H1 (cell line): ENCODE results near the gene KRTAP3-1. TPM values are rescaled to one million over a fixed set of nuclear protein-coding genes. Genes with fewer than 3 reads are reported as not detected.

Experiments used
- CTCF ChIA-PET: fragments of 300-600 bp; sonication (Branson Sonifier 250); formaldehyde crosslinking; loops from one replicate; lab custom pipeline; 2021; ENCODE audit not compliant: partially characterized antibody; lab: Charles Lee
- POLR2A ChIA-PET: fragments of 300-600 bp; sonication (Branson Sonifier 250); formaldehyde crosslinking; loops from one replicate; lab custom pipeline; 2021; ENCODE audit warnings: inconsistent platforms; ENCODE audit not compliant: partially characterized antibody; lab: Charles Lee
- DNase-seq, 2 experiments: peaks; one replicate each; pipeline versions ENCODE4 v3.0.0 to v3.0.0-alpha.2; 2010 to 2022; ENCODE audit warnings: low spot score in 2 of 2, low read depth in 1 of 2, mixed read lengths in 1 of 2
- FAIRE-seq: peaks from 2 replicates; lab custom pipeline; 2011; peaks lifted over from hg19 to GRCh38; lab: Jason Lieb, UNC
- H2AFZ ChIP-seq: 2 replicates; pipeline ENCODE4 v1.8.1; 2012; ENCODE audit warnings: low read length, inconsistent platforms
- H2AK5ac ChIP-seq: 2 replicates; pipeline ENCODE4 v1.6.1; 2013; ENCODE audit warnings: low read depth, low read length
- H2BK120ac ChIP-seq: replicated peaks from 2 replicates; pipeline ENCODE3; 2013; ENCODE audit warnings: low read depth, low read length, inconsistent platforms
- H2BK12ac ChIP-seq: 2 replicates; pipeline ENCODE4 v1.6.1; 2013; ENCODE audit warnings: low read depth, low read length
- H2BK15ac ChIP-seq: 2 replicates; pipeline ENCODE4 v1.6.1; 2013; ENCODE audit warnings: low read length
- H2BK20ac ChIP-seq: 2 replicates; pipeline ENCODE4 v1.6.1; 2013; ENCODE audit warnings: low read length
- H2BK5ac ChIP-seq: 2 replicates; pipeline ENCODE4 v1.6.1; 2013; ENCODE audit warnings: low read depth, low read length
- H3K14ac ChIP-seq: 2 replicates; pipeline ENCODE4 v1.6.1; 2013; ENCODE audit warnings: inconsistent platforms; ENCODE audit not compliant: insufficient read length
- H3K18ac ChIP-seq: 2 replicates; pipeline ENCODE4 v1.6.1; 2013; ENCODE audit warnings: low read length; ENCODE audit errors: extremely low read depth
- H3K23ac ChIP-seq: 2 replicates; pipeline ENCODE4 v1.6.1; 2013; ENCODE audit warnings: inconsistent platforms; ENCODE audit not compliant: insufficient read length
- H3K23me2 ChIP-seq: 2 replicates; pipeline ENCODE4 v1.6.1; 2013; ENCODE audit warnings: low read depth, low read length
- H3K27ac ChIP-seq: 2 replicates; pipeline ENCODE4 v1.6.1; 2011; ENCODE audit warnings: low read depth, low read length, inconsistent platforms
- H3K27me3 ChIP-seq, 4 experiments: replicated peaks in 1 of 4; 1 replicate in 1 of 4; 2 replicates in 3 of 4; pipeline versions ENCODE4 v1.6.1 to v1.8.1; 2011 to 2013; ENCODE audit warnings: low read length in 3 of 4, mild to moderate bottlenecking in 3 of 4, inconsistent platforms in 2 of 4, mixed read lengths in 2 of 4, moderate library complexity in 1 of 4; ENCODE audit not compliant: control insufficient read depth in 3 of 4, insufficient read depth in 3 of 4; ENCODE audit errors: extremely low read depth in 1 of 4
- H3K36me3 ChIP-seq, 4 experiments: 2 replicates each; pipeline versions ENCODE4 v1.6.1 to v1.8.1; 2011 to 2013; ENCODE audit warnings: mild to moderate bottlenecking in 4 of 4, low read length in 3 of 4, moderate library complexity in 2 of 4, control low read depth in 1 of 4, inconsistent platforms in 1 of 4; ENCODE audit not compliant: insufficient read depth in 4 of 4, control insufficient read depth in 2 of 4
- H3K4ac ChIP-seq: replicated peaks from 2 replicates; pipeline ENCODE3; 2013; ENCODE audit warnings: low read length, low read depth, mixed read lengths, inconsistent platforms; ENCODE audit not compliant: insufficient read length
- H3K4me1 ChIP-seq, 4 experiments: replicated peaks in 1 of 4; 1 replicate in 1 of 4; 2 replicates in 3 of 4; pipeline versions ENCODE4 v1.6.1 to v1.8.1; 2011 to 2013; ENCODE audit warnings: low read length in 3 of 4, inconsistent platforms in 2 of 4, mixed read lengths in 1 of 4; ENCODE audit not compliant: insufficient read depth in 4 of 4, control insufficient read depth in 3 of 4
- H3K4me2 ChIP-seq, 2 experiments: 2 replicates each; pipeline versions ENCODE4 v1.6.1 to v1.8.1; 2011 to 2013; ENCODE audit warnings: low read depth in 2 of 2, low read length in 2 of 2, control low read depth in 1 of 2, inconsistent platforms in 1 of 2, mild to moderate bottlenecking in 1 of 2; ENCODE audit not compliant: insufficient read depth in 1 of 2
- H3K4me3 ChIP-seq, 4 experiments: fragments of 200-600, 300-600 bp in 1 of 4; sonication (generic), shearing (Covaris generic), sonication (Bioruptor Twin) in 1 of 4; 2 replicates each; pipeline versions ENCODE4 v1.5.1 to v1.8.1; 2011 to 2016; ENCODE audit warnings: low read length in 4 of 4, low read depth in 3 of 4, control low read depth in 2 of 4, inconsistent platforms in 2 of 4, mild to moderate bottlenecking in 2 of 4, mixed read lengths in 1 of 4, moderate library complexity in 1 of 4; ENCODE audit not compliant: insufficient read depth in 2 of 4; ENCODE audit errors: extremely low read depth in 1 of 4
- H3K56ac ChIP-seq: replicated peaks from 2 replicates; pipeline ENCODE3; 2013; ENCODE audit warnings: low read depth, mild to moderate bottlenecking, mixed read lengths, low read length, inconsistent platforms; ENCODE audit not compliant: insufficient read length
- H3K79me1 ChIP-seq: 2 replicates; pipeline ENCODE4 v1.6.1; 2013; ENCODE audit warnings: low read depth, low read length, control low read depth
- H3K79me2 ChIP-seq, 2 experiments: 2 replicates each; pipeline versions ENCODE4 v1.6.1 to v1.8.1; 2012 to 2013; ENCODE audit warnings: low read length in 2 of 2, mild to moderate bottlenecking in 2 of 2, inconsistent platforms in 1 of 2; ENCODE audit not compliant: insufficient read depth in 2 of 2, control insufficient read depth in 1 of 2
- H3K9ac ChIP-seq, 4 experiments: replicated peaks in 1 of 4; 1 replicate in 1 of 4; 2 replicates in 3 of 4; pipeline versions ENCODE4 v1.6.1 to v1.8.1; 2011 to 2013; ENCODE audit warnings: low read depth in 3 of 4, low read length in 3 of 4, control low read depth in 2 of 4, mild to moderate bottlenecking in 2 of 4, moderate library complexity in 2 of 4, inconsistent platforms in 1 of 4; ENCODE audit errors: extremely low read depth in 1 of 4
- H3K9me3 ChIP-seq, 2 experiments: 2 replicates each; pipeline versions ENCODE4 v1.6.1 to v1.8.1; 2012 to 2013; ENCODE audit warnings: mild to moderate bottlenecking in 2 of 2, moderate library complexity in 2 of 2, control low read depth in 1 of 2, inconsistent platforms in 1 of 2, low read depth in 1 of 2, low read length in 1 of 2, mixed read lengths in 1 of 2; ENCODE audit not compliant: insufficient read depth in 2 of 2
- H4K20me1 ChIP-seq, 2 experiments: replicated peaks in 1 of 2; 2 replicates each; pipeline versions ENCODE3 to v1.8.1; 2011 to 2013; ENCODE audit warnings: inconsistent platforms in 2 of 2, low read length in 2 of 2, mild to moderate bottlenecking in 1 of 2; ENCODE audit not compliant: insufficient read depth in 2 of 2, control insufficient read depth in 1 of 2
- H4K5ac ChIP-seq: 2 replicates; pipeline ENCODE4 v1.6.1; 2013; ENCODE audit warnings: low read length, low read depth, mixed read lengths, inconsistent platforms; ENCODE audit not compliant: insufficient read length
- H4K8ac ChIP-seq: 2 replicates; pipeline ENCODE4 v1.8.0; 2013; ENCODE audit warnings: mild to moderate bottlenecking, moderate library complexity, low read length, inconsistent platforms; ENCODE audit not compliant: insufficient read depth; ENCODE audit errors: extremely low read depth
- H4K91ac ChIP-seq: replicated peaks from 2 replicates; pipeline ENCODE3; 2013; ENCODE audit warnings: low read length, mixed read lengths, inconsistent platforms; ENCODE audit not compliant: insufficient read length
- BACH1 ChIP-seq: IDR thresholded peaks from 2 replicates; pipeline ENCODE4 v1.6.1; 2012; ENCODE audit warnings: low read length, improper control_type of control experiment
- CBX8 ChIP-seq: fragments of 300-800, 300-1000 bp; sonication (generic); IDR thresholded peaks from 2 replicates; pipeline ENCODE4 v1.7.1; 2016; ENCODE audit warnings: low read depth, low read length, borderline replicate concordance
- CEBPB ChIP-seq: IDR thresholded peaks from 2 replicates; pipeline ENCODE4 v1.6.1; 2012; ENCODE audit warnings: low read depth, low read length
- CREB1 ChIP-seq: IDR thresholded peaks from 2 replicates; pipeline ENCODE4 v1.6.1; 2012; ENCODE audit warnings: inconsistent platforms
- CTBP2 ChIP-seq: IDR thresholded peaks from 2 replicates; pipeline ENCODE4 v1.7.0; 2011; ENCODE audit warnings: borderline replicate concordance, mild to moderate bottlenecking, moderate library complexity, mixed read lengths, low read length; ENCODE audit not compliant: insufficient read depth, insufficient read length
- KDM4A ChIP-seq: IDR thresholded peaks from one replicate; pipeline ENCODE4 v1.7.1; 2012; ENCODE audit warnings: low read depth, mild to moderate bottlenecking, moderate library complexity, low read length, inconsistent platforms; ENCODE audit not compliant: severe bottlenecking
- SP1 ChIP-seq: IDR thresholded peaks from 2 replicates; pipeline ENCODE4 v1.6.1; 2011; ENCODE audit warnings: low read depth, low read length
- WGBS, 2 experiments: shearing (Covaris generic) in 1 of 2; methylation state at CpG; one replicate each; pipeline versions ENCODE4 v1.1.6 to v1.1.7; 2013 to 2015; ENCODE audit warnings: low lambda C conversion rate in 2 of 2, mixed read lengths in 2 of 2, inconsistent platforms in 1 of 2, low coverage in 1 of 2, missing lambda C conversion rate in 1 of 2; ENCODE audit not compliant: insufficient replicate concordance in 2 of 2, insufficient coverage in 1 of 2, insufficient read length in 1 of 2; ENCODE audit errors: extremely low coverage in 1 of 2, missing lambda C conversion rate in 1 of 2; 5-methylcytosine and 5-hydroxymethylcytosine counted together
- long read RNA-seq, 2 experiments: library from RNA in 1 of 2; library from capped mRNA in 1 of 2; stranded (forward); transcript quantifications; one replicate each; pipeline ENCODE4 v2.0.0, GENCODE V29; 2021; ENCODE audit warnings: inconsistent platforms in 1 of 2
- polyA minus RNA-seq, 3 experiments: library from RNA; depleted of rRNA, polyadenylated mRNA; stranded (reverse); fragments of >200 nt; gene quantifications; 1 replicate in 2 of 3; 2 replicates in 1 of 3; pipeline ENCODE4 v1.2.3, GENCODE V29; 2011
- polyA plus RNA-seq, 7 experiments: library from polyadenylated mRNA; depleted of rRNA in 3 of 7; stranded (reverse) in 5 of 7; unstranded in 2 of 7; fragments of >200 nt in 5 of 7; fragments of 200-250 nt in 2 of 7; gene quantifications; 1 replicate in 5 of 7; 2 replicates in 1 of 7; 4 replicates in 1 of 7; pipeline versions ENCODE4 v1.2.1 to v1.2.3, GENCODE V29; 2011 to 2013; ENCODE audit warnings: missing spikeins in 2 of 7, mixed read lengths in 2 of 7
- total RNA-seq: library from RNA; stranded (reverse); fragmentation: NEBNext Ultra II Directional; extraction: Animal tissue kit (Norgen Biotek cat#: 25700); gene quantifications from 2 replicates; pipeline ENCODE4 v1.2.1, GENCODE V29; 2021

Gene KRTAP3-1
- total RNA-seq (not detected in 2 replicates), polyA plus RNA-seq (2011; rRNA removed) (not detected in 2 replicates), polyA minus RNA-seq (2011; rRNA and poly(A)+ RNA removed) (not detected in 2 replicates)
- not detected for polyA plus RNA-seq (2011; cell fraction: cytosol; rRNA removed)
- polyA plus RNA-seq (2011; cell fraction: nucleus; rRNA removed), result not detected
- polyA plus RNA-seq (2012, experiment 1 of 2), result not detected in 4 replicates
- polyA plus RNA-seq (2012, experiment 2 of 2), result not detected
- polyA plus RNA-seq (2013, experiment 1 of 2), result not detected
- not detected for polyA plus RNA-seq (2013, experiment 2 of 2)
- not detected for polyA minus RNA-seq (2011; cell fraction: cytosol; rRNA and poly(A)+ RNA removed)
- polyA minus RNA-seq (2011; cell fraction: nucleus; rRNA and poly(A)+ RNA removed), result not detected
- long read RNA-seq, experiment 1, result 0 reads
- long read RNA-seq, experiment 2, result 0 reads

DNA sequence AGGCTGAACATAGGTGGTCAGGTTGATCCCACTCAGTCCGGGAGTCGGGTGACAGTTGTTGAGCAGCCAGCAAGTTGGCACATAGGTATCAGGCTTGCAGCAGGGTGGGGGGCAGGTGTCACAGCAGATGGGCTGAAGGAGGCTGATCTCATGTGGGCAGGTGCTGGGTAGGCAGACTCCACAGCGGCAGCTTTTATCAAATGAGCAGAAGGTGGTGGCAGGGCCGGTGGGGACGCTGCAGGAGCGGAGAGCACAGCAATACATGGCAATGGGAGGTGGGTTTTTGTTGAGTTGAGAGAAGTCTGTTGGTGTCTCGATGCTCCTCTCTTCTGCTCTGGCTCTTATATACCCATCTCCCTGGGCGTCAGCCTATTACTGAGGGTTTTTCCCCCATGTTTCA, at the start of gene KRTAP3-1:
Gene KRTAP3-1, minus strand, starts transcription at position 318 of the 400 bp plus-strand sequence. Its CDS starts 54 bp downstream, at position 264.
- 85% methylated on average over 7 of the region's 8 CpGs; no CpG with 5 or more reads in 1 of the 2 experiments for WGBS, 2 experiments
- Histone ChIP-seq H2AFZ (no peak within 1 kb of the TSS), H4K5ac (no peak within 1 kb of the TSS), H3K4me1 (peaks cover 0 to 10% (median 6%) of the 10 kb centered on the region in 4 experiments; a peak in 6 of 7 replicates), H3K4me3 (no peak within 1 kb of the TSS), H4K8ac (peak within 1 kb of the TSS; percentile 62), H3K56ac (no peak within 1 kb of the TSS), H3K14ac (no peak within 1 kb of the TSS), H2BK12ac (0 out of 2 replicates have a peak within 1 kb of the TSS, but pooled peaks have one; percentile 35), H3K9ac (no peak within 1 kb of the TSS), H2BK120ac (no peak within 1 kb of the TSS), H2BK20ac (peak within 1 kb of the TSS; percentile 55; the same call in 1 of the 2 replicates), H3K79me1 (no peaks in the 10 kb centered on the region), H3K27ac (no peak within 1 kb of the TSS), H4K91ac (no peak within 1 kb of the TSS), H3K23me2 (no peaks in the 10 kb centered on the region), H2BK15ac (no peak within 1 kb of the TSS), H4K20me1 (no peaks in the 10 kb centered on the region), H3K27me3 (no peaks in the 10 kb centered on the region), H2BK5ac (no peak within 1 kb of the TSS), H3K79me2 (no peaks in the 10 kb centered on the region), H2AK5ac (no peak within 1 kb of the TSS; the same call in 1 of the 2 replicates), H3K9me3 (no peaks in the 10 kb centered on the region), H3K4ac (no peak within 1 kb of the TSS), H3K4me2 (no peak within 1 kb of the TSS), H3K18ac (peak within 1 kb of the TSS; percentile 66; the same call in 1 of the 2 replicates), H3K36me3 (no peaks in the 10 kb centered on the region), H3K23ac (no peak within 1 kb of the TSS)
- POLR2A ChIA-PET, result no interaction called here
- DNase-seq, result no peak
- FAIRE-seq, result no peak
- TF ChIP-seq CEBPB (no peak), CBX8 (no peak), SP1 (no peak), CREB1 (no peak), KDM4A (no peak), BACH1 (no peak), CTBP2 (no peak)
- CTCF ChIA-PET, result interaction anchor here (1.1 to 1.2 kb wide), 2 partner anchors 9 to 20 kb away, joined by 4 to 5 read pairs; no protein-coding TSS in a partner anchor
